Keratinocyte (primary cell): ENCODE measurements around the gene CFAP298.

Source experiments
- EZH2 ChIP-seq: IDR thresholded peaks from one replicate; pipeline ENCODE4 v1.6.1; 2012; ENCODE audit warnings: inconsistent platforms, mild to moderate bottlenecking, low read length, moderate library complexity
- TF ChIP-seq, protein P1 (sequence below), 3 experiments: IDR thresholded peaks in 1 of 3; conservative IDR thresholded peaks in 1 of 3; optimal IDR thresholded peaks in 1 of 3; 2 replicates in 2 of 3; 3 replicates in 1 of 3; pipeline versions ENCODE3 to v1.5.1; 2011; ENCODE audit warnings: low read length in 3 of 3, mild to moderate bottlenecking in 3 of 3, moderate library complexity in 2 of 3, control low read depth in 1 of 3, inconsistent platforms in 1 of 3; ENCODE audit not compliant: insufficient read depth in 2 of 3; ENCODE audit errors: extremely low read depth in 1 of 3

GRCh38 chr21:32653326-32653901 is 41.2 kb upstream of the CFAP298 start:
- TF ChIP-seq, protein P1, sequence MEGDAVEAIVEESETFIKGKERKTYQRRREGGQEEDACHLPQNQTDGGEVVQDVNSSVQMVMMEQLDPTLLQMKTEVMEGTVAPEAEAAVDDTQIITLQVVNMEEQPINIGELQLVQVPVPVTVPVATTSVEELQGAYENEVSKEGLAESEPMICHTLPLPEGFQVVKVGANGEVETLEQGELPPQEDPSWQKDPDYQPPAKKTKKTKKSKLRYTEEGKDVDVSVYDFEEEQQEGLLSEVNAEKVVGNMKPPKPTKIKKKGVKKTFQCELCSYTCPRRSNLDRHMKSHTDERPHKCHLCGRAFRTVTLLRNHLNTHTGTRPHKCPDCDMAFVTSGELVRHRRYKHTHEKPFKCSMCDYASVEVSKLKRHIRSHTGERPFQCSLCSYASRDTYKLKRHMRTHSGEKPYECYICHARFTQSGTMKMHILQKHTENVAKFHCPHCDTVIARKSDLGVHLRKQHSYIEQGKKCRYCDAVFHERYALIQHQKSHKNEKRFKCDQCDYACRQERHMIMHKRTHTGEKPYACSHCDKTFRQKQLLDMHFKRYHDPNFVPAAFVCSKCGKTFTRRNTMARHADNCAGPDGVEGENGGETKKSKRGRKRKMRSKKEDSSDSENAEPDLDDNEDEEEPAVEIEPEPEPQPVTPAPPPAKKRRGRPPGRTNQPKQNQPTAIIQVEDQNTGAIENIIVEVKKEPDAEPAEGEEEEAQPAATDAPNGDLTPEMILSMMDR (optimal IDR thresholded peaks at IDR 0.05 in 1 of 3, IDR thresholded peaks at IDR 0.05 in 1 of 3, conservative IDR thresholded peaks at IDR 0.05 in 1 of 3; ENCODE audit: extremely low read depth in 1 of 3, insufficient read depth in 2 of 3, low read length in 3 of 3) = peak; percentile 63 to 73 (median 69)
- no peak for TF ChIP-seq EZH2
